HepG2 (cell line): ENCODE measurements around the gene TENT4B. TPM values are rescaled to one million over a fixed set of nuclear protein-coding genes. Genes with fewer than 3 reads are reported as not detected.

Experiments
- ATAC-seq: fragments of 200-7000 bp; cut with Tn5 transposase; 3 replicates; pipeline ENCODE4 v1.9.1; 2020; ENCODE audit warnings: mild to moderate bottlenecking, moderate library complexity
- BruUV-seq: library from RNA; stranded (reverse); fragments of 400-500 nt; replicated peaks from 2 replicates; lab custom pipeline; 2021; lab: Mats Ljungman, UMichigan
- CTCF ChIA-PET: fragments of 300-600 bp; formaldehyde crosslinking; extraction: SDS; loops from one replicate; lab custom pipeline; 2021; ENCODE audit warnings: low total read pairs, inconsistent platforms, low intra/inter-chr PET ratio; lab: Yijun Ruan, JAX
- POLR2A ChIA-PET: fragments of 350-600 bp; sonication (Branson Sonifier 250); formaldehyde crosslinking; loops from one replicate; lab custom pipeline; 2020; ENCODE audit warnings: antibody characterized with exemption, inconsistent platforms; lab: Yijun Ruan, JAX
- DNase-seq: peaks from one replicate; pipeline ENCODE4 v3.0.0-alpha.2; 2015; ENCODE audit warnings: low spot score
- FAIRE-seq: peaks from 3 replicates; lab custom pipeline; 2011; peaks lifted over from hg19 to GRCh38; lab: Jason Lieb, UNC
- H2AFZ ChIP-seq: one replicate; pipeline ENCODE4 v1.6.1; 2011; ENCODE audit warnings: low read length, inconsistent platforms
- H3K27ac ChIP-seq: fragments of 300-600 bp; 3 replicates; pipeline ENCODE4 v1.8.0; 2011; ENCODE audit warnings: mixed run types, mild to moderate bottlenecking, mixed read lengths, low read length, inconsistent platforms; ENCODE audit not compliant: insufficient read depth; ENCODE audit errors: extremely low read length
- H3K27me3 ChIP-seq, 2 experiments: fragments of 200-600 bp in 1 of 2; 2 replicates in 1 of 2; 3 replicates in 1 of 2; pipeline versions ENCODE4 v1.6.0 to v1.8.0; 2011; ENCODE audit warnings: low read length in 2 of 2, mild to moderate bottlenecking in 2 of 2, moderate library complexity in 2 of 2, inconsistent platforms in 1 of 2; ENCODE audit not compliant: insufficient read depth in 2 of 2, control insufficient read depth in 1 of 2
- H3K36me3 ChIP-seq, 2 experiments: fragments of 200-600 bp in 1 of 2; replicated peaks in 1 of 2; 2 replicates in 1 of 2; 3 replicates in 1 of 2; pipeline versions ENCODE4 v1.5.1 to v1.8.0; 2011; ENCODE audit warnings: low read length in 2 of 2, inconsistent platforms in 1 of 2; ENCODE audit not compliant: insufficient read depth in 2 of 2, control insufficient read depth in 1 of 2
- H3K4me1 ChIP-seq: 2 replicates; pipeline ENCODE4 v1.5.1; 2012; ENCODE audit warnings: low read length, inconsistent platforms; ENCODE audit not compliant: insufficient read depth
- H3K4me2 ChIP-seq: 2 replicates; pipeline ENCODE4 v1.6.0; 2011; ENCODE audit warnings: low read depth, low read length, inconsistent platforms
- H3K4me3 ChIP-seq, 3 experiments: fragments of 200-600 bp in 1 of 3; sonication (generic), shearing (Covaris generic) in 1 of 3; replicated peaks in 1 of 3; 2 replicates each; pipeline ENCODE4 v1.5.1; 2011 to 2016; ENCODE audit warnings: low read length in 3 of 3, inconsistent platforms in 2 of 3, low read depth in 2 of 3, mild to moderate bottlenecking in 2 of 3, control low read depth in 1 of 3, mixed read lengths in 1 of 3; ENCODE audit not compliant: insufficient read depth in 1 of 3
- H3K79me2 ChIP-seq: one replicate; pipeline ENCODE4 v1.6.1; 2011; ENCODE audit warnings: low read length, inconsistent platforms; ENCODE audit not compliant: insufficient read depth
- H3K9ac ChIP-seq: 2 replicates; pipeline ENCODE4 v1.6.0; 2011; ENCODE audit warnings: mild to moderate bottlenecking, low read depth, low read length, inconsistent platforms; ENCODE audit not compliant: insufficient read depth
- H3K9me3 ChIP-seq: 2 replicates; pipeline ENCODE4 v1.5.1; 2012; ENCODE audit warnings: mild to moderate bottlenecking, low read length
- H4K20me1 ChIP-seq: 2 replicates; pipeline ENCODE4 v1.6.0; 2011; ENCODE audit warnings: inconsistent platforms, mild to moderate bottlenecking, low read length, moderate library complexity; ENCODE audit not compliant: insufficient read depth
- ATF4 ChIP-seq, 2 experiments: fragments of 450-650 bp in 1 of 2; sonication (generic) in 1 of 2; formaldehyde crosslinking; IDR thresholded peaks; 2 replicates each; pipeline versions ENCODE4 v1.5.0 to v1.8.0; 2020 to 2022; ENCODE audit warnings: mild to moderate bottlenecking in 1 of 2, missing genetic modification reagents in 1 of 2
- KDM3A ChIP-seq: IDR thresholded peaks from 2 replicates; pipeline ENCODE4 v1.6.1; 2018; ENCODE audit warnings: low read depth, missing compliant biosample characterization
- NFE2 ChIP-seq: sonication (generic); formaldehyde crosslinking; IDR thresholded peaks from 2 replicates; pipeline ENCODE4 v1.4.0; 2020; ENCODE audit warnings: missing genetic modification reagents
- TARDBP ChIP-seq: sonication (generic); formaldehyde crosslinking; IDR thresholded peaks from 2 replicates; pipeline ENCODE4 v1.8.0; 2022; ENCODE audit warnings: mild to moderate bottlenecking, missing genetic modification reagents
- TCF12 ChIP-seq, 2 experiments: fragments of 450-650 bp in 1 of 2; sonication (generic) in 1 of 2; formaldehyde crosslinking in 1 of 2; IDR thresholded peaks; 2 replicates each; pipeline versions ENCODE4 v1.6.1 to v1.8.0; 2017 to 2022; ENCODE audit warnings: antibody characterized with exemption in 1 of 2, mild to moderate bottlenecking in 1 of 2, missing genetic modification reagents in 1 of 2, moderate library complexity in 1 of 2
- TFE3 ChIP-seq: IDR thresholded peaks from 2 replicates; pipeline ENCODE4 v1.6.1; 2016
- ZNF616 ChIP-seq: sonication (generic); formaldehyde crosslinking; IDR thresholded peaks from 2 replicates; pipeline ENCODE4 v1.5.0; 2020; ENCODE audit warnings: low read depth, mild to moderate bottlenecking, missing genetic modification reagents
- ZNF780A ChIP-seq: sonication (generic); formaldehyde crosslinking; IDR thresholded peaks from 2 replicates; pipeline ENCODE4 v1.8.0; 2022; ENCODE audit warnings: mild to moderate bottlenecking, missing genetic modification reagents, moderate library complexity
- WGBS: methylation state at CpG from one replicate; pipeline ENCODE4 v1.1.6; 2017; ENCODE audit warnings: low lambda C conversion rate; 5-methylcytosine and 5-hydroxymethylcytosine counted together
- in situ Hi-C: cut with HindIII; loops from 2 replicates; pipeline ENCODE4 v1.10.0; 2017; ENCODE audit warnings: low pct_unique_long_range_greater_than_20kb; ENCODE audit not compliant: extremely low pct_ligation_motif_present
- intact Hi-C: fragments of 100-400 bp; cut with micrococcal nuclease; formaldehyde crosslinking; loops from one replicate; pipeline ENCODE4 v1.10.0; 2022; ENCODE audit not compliant: unreplicated experiment
- polyA plus RNA-seq, 8 experiments: library from polyadenylated mRNA; depleted of rRNA in 3 of 8; stranded (reverse) in 7 of 8; unstranded in 1 of 8; fragments of >200 nt; fragmentation: Illumina TruSeq in 4 of 8; extraction: Trizol in 4 of 8; gene quantifications; 2 replicates each; pipeline versions ENCODE4 v1.2.1 to v1.2.3, GENCODE V29; 2011 to 2016; ENCODE audit warnings: low read depth in 4 of 8, missing spikeins in 1 of 8, mixed read lengths in 1 of 8; ENCODE audit not compliant: insufficient read depth in 1 of 8
- total RNA-seq, 5 experiments: library from RNA; depleted of rRNA; stranded (reverse); fragments of >200 nt; fragmentation: Illumina TruSeq; extraction: Trizol; gene quantifications; 2 replicates each; pipeline ENCODE4 v1.2.3, GENCODE V29; 2016; ENCODE audit warnings: low read depth in 1 of 5

Gene TENT4B
- total and polyA plus RNA-seq, 2 of the 13 experiments (the other 11 are each of a cell fraction or from before 2014, with no cell fraction given), result 15.0 to 32.8 TPM

DNA sequence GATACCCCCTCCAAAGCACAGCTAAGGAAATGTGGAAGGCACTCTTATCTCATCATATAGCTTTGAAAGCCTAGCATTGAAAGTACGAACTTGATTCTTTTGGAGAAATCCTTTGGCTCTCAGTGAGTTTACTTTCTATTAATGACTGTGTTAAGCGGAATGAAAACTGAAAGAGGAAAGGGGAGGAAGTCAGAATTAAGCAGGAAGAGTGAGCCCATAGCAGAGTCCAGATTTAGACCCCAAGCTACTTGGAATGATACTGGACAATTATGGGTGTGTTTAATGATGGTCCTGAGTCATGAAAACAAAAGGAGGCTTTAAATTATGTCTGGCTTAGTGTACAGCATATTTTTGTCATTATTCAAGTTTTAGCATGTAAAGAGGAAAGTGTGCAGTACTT, 42.2 kb downstream of the TENT4B start:
- no peak for ATAC-seq
- H4K20me1 ChIP-seq, result peaks cover 1% of the 10 kb centered on the region
- intact Hi-C loops (no loop called here), in situ Hi-C loops (no loop called here)
- H3K4me1 ChIP-seq, result peaks cover 23% of the 10 kb centered on the region
- FAIRE-seq, result no peak
- H3K9me3 ChIP-seq, result no peaks in the 10 kb centered on the region
- H3K36me3 ChIP-seq, result no peaks in the 10 kb centered on the region; a peak in 1 of 5 replicates
- no peaks in the 10 kb centered on the region for H3K27me3 ChIP-seq
- no peak overlapping the region for H3K9ac ChIP-seq
- H3K4me3 ChIP-seq, result no peak overlapping the region
- no peak for DNase-seq
- BruUV-seq, result no TSS peak
- CTCF ChIA-PET, result no interaction called here
- WGBS, result 93% methylated on average over 2 of the region's 2 CpGs
- TF ChIP-seq ZNF616 (no peak), TARDBP (CRISPR knock-in tag) (no peak), KDM3A (no peak), ATF4 (CRISPR knock-in tag; IDR thresholded peaks at IDR 0.05) (no peak), ZNF780A (CRISPR knock-in tag) (no peak), TCF12 (IDR thresholded peaks at IDR 0.05) (no peak), TCF12 (CRISPR knock-in tag; IDR thresholded peaks at IDR 0.05) (no peak), TFE3 (no peak), NFE2 (CRISPR knock-in tag) (no peak)
- TF ChIP-seq, all 625 proteins: peak for 0
- POLR2A ChIA-PET, result no interaction called here
- no peak overlapping the region for H3K4me2 ChIP-seq
- H3K27ac ChIP-seq, result no peak overlapping the region
- H2AFZ ChIP-seq, result no peak overlapping the region
- peaks cover 80% of the 10 kb centered on the region for H3K79me2 ChIP-seq
